Stimulated activated CD4-positive, alpha-beta T cell treated with anti-CD3 and anti-CD28 coated beads, Interleukin-12 subunit alpha, Interleukin-12 subunit beta, amount 100 ng/mL, for 48 hours (primary cell): ENCODE results near the gene EPN2.
"Not testable (repeated sequence)": the region's sequence is repeated elsewhere in the genome, so short reads cannot be mapped to it uniquely, and the experiment has no call there.

Experiments used
- DNase-seq, 3 donors: peaks; one replicate each; pipeline ENCODE4 v3.0.0-alpha.2; 2020; ENCODE audit warnings: low read depth in 2 of 3, low spot score in 1 of 3

The EPN2 gene

GRCh38 chr17:19343256-19343630, 106.1 kb downstream of the EPN2 start:
- DNase-seq = no peak

GRCh38 chr17:19343671-19344151, 106.5 kb downstream of the EPN2 start:
- DNase-seq = no peak

GRCh38 chr17:19344311-19345066, 107.3 kb downstream of the EPN2 start:
- DNase-seq = no peak

GRCh38 chr17:19345067-19345460, 107.9 kb downstream of the EPN2 start:
- DNase-seq = no peak

GRCh38 chr17:19345486-19346350, 108.6 kb downstream of the EPN2 start:
- no peak for DNase-seq

GRCh38 chr17:19346351-19347255, 109.4 kb downstream of the EPN2 start:
- DNase-seq = no peak

GRCh38 chr17:19347323-19348080, 110.3 kb downstream of the EPN2 start:
- no peak for DNase-seq

- no peak for DNase-seq
These were observed 111.0 kb downstream of the EPN2 start for GRCh38 chr17:19348081-19348650.

GRCh38 chr17:19348806-19349205, 111.6 kb downstream of the EPN2 start:
- DNase-seq = no peak

GRCh38 chr17:19353401-19353800, 116.2 kb downstream of the EPN2 start:
- not testable (repeated sequence) for DNase-seq

- DNase-seq = no peak
These were observed 117.6 kb downstream of the EPN2 start for GRCh38 chr17:19354748-19355147.

GRCh38 chr17:19357351-19357750, 120.2 kb downstream of the EPN2 start:
- no peak for DNase-seq

- DNase-seq = no peak
These were observed 120.6 kb downstream of the EPN2 start for GRCh38 chr17:19357761-19358160.

GRCh38 chr17:19359151-19359550, 122.0 kb downstream of the EPN2 start:
- DNase-seq = no peak

- DNase-seq = no peak
These were observed 122.7 kb downstream of the EPN2 start for GRCh38 chr17:19359856-19360255.

- DNase-seq = no peak
These were observed 123.6 kb downstream of the EPN2 start for GRCh38 chr17:19360772-19361171.

GRCh38 chr17:19361326-19361725, 124.2 kb downstream of the EPN2 start:
- DNase-seq = no peak

GRCh38 chr17:19361944-19362276, 124.7 kb downstream of the EPN2 start:
- DNase-seq = no peak

GRCh38 chr17:19362277-19363113, 125.3 kb downstream of the EPN2 start, which contains the start of gene B9D1:
TSS of gene B9D1 (minus strand) at chr17:19362723. CDS start at chr17:19362569, 154 bp downstream.
- peak; percentile 85 to 93 (median 88) for DNase-seq
